Measurements from ENCODE around the gene MTHFD1L. TPM values are rescaled to one million over a fixed set of nuclear protein-coding genes. Genes with fewer than 3 reads are reported as not detected.

Gene MTHFD1L
- polyA plus RNA-seq, 2 of the 4 experiments (the other 2 are of a cell fraction): 27.2 to 63.2 TPM

DNA sequence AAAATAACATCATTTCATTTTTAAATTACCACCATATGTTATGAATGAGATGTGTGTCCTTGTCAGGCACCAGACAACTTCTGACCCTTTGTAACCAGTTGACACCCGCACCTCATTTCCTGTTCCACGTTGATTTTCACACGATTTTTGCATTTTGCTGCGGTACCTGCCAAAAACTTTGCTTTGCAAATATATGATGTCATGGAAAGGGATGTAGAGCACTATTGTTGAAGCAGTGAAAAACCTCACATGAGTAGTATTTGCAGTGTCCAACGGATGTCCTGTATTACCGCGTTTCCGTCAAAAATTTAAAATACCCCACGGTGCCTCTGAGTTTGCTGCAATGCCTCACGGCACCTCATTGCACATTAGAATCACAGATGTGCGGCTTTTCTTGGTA lies 115.6 kb downstream of the MTHFD1L start (continued):
- TF ChIP-seq BCL3 (IDR thresholded peaks at IDR 0.05): no peak
- TF ChIP-seq JUN (IDR thresholded peaks at IDR 0.05): no peak
- no peak for TF ChIP-seq NFE2L2 (conservative IDR thresholded peaks at IDR 0.05; ENCODE audit: low read length)

DNA sequence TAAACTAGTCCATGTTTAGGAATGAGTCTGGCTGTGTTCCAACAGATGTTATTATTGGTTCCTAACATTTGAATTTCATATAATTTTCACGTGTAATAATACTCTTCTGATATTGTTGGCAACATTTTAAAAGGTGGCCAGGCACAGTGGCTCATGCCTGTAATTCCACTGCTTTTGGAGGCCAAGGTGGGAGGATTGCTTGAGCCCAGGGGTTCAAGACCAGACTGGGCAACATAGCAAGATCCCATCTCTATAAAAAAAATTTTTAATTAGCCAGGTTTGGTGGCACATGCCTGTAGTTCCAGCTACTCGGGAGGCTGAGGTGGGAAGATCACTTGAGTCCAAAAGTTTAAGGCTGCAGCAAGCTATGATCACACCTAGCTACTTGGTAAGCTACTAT lies 116.2 kb downstream of the MTHFD1L start:
- peaks cover 2% of the 10 kb centered on the region for H3K4me1 ChIP-seq
- ChIA-PET CTCF (no interaction called here), POLR2A (no interaction called here)
- TF ChIP-seq JUN (IDR thresholded peaks at IDR 0.05) (no peak), BCL3 (IDR thresholded peaks at IDR 0.05) (no peak), TP53 (CRISPR knock-in tag; IDR thresholded peaks at IDR 0.05) (no peak), POLR2AphosphoS2 (conservative IDR thresholded peaks at IDR 0.05; ENCODE audit: low read length) (no peak), PHF8 (IDR thresholded peaks at IDR 0.05; ENCODE audit: borderline replicate concordance, low read depth) (no peak), EHMT2 (IDR thresholded peaks at IDR 0.05; ENCODE audit: low read depth) (no peak), RARB (CRISPR knock-in tag; IDR thresholded peaks at IDR 0.05) (no peak), MYC (IDR thresholded peaks at IDR 0.05; ENCODE audit: borderline replicate concordance, low read length) (no peak)
- TF ChIP-seq, protein P1, sequence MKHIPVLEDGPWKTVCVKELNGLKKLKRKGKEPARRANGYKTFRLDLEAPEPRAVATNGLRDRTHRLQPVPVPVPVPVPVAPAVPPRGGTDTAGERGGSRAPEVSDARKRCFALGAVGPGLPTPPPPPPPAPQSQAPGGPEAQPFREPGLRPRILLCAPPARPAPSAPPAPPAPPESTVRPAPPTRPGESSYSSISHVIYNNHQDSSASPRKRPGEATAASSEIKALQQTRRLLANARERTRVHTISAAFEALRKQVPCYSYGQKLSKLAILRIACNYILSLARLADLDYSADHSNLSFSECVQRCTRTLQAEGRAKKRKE (CRISPR knock-in tag; IDR thresholded peaks at IDR 0.05; ENCODE audit: low read depth): no peak
- no peak overlapping the region for H3K27ac ChIP-seq
- ATAC-seq (no peak), FAIRE-seq (no peak), DNase-seq (ENCODE audit: low read depth in 1 of 2, low spot score in 1 of 2) (no peak)
- H3K4me3 ChIP-seq: no peak overlapping the region
- 82% methylated on average over 2 of the region's 2 CpGs for WGBS (ENCODE audit: missing lambda C conversion rate)
- no peaks in the 10 kb centered on the region for H3K9me3 ChIP-seq
- no peak overlapping the region for H3K4me2 ChIP-seq

DNA sequence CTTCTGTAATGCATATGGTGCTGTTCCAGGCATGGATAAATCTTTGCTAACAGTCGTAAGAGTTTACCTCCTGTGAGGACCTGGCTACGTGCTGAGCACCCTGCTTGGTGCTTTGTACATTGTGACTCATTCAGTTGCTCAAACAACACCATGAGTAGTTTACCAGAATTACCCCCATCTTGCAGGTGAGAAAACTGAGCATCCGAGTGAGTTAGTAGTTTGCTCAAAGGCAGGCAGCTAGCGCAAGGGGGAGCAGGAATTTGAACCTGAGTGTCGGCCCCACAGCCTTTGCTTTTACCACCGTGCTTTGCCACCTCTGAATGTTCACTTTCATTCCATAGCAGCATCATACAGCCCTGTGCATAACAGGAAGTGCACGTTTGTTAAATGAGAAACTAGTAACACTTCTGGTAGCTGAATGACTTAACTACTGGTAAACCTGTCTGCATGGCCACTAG lies 121.9 kb downstream of the MTHFD1L start:
- peak in 1 of 2 experiments; percentile 39 for DNase-seq (ENCODE audit: low read depth in 1 of 2, low spot score in 1 of 2)

GRCh38 chr6:150987855-150988464 lies 122.5 kb downstream of the MTHFD1L start:
- TF ChIP-seq ZSCAN20 (CRISPR knock-in tag; IDR thresholded peaks at IDR 0.05): no peak
- no peak for TF ChIP-seq RFX5 (IDR thresholded peaks at IDR 0.05)
- no peak for TF ChIP-seq HEYL (CRISPR knock-in tag; IDR thresholded peaks at IDR 0.05)
- TF ChIP-seq BHLHE40 (IDR thresholded peaks at IDR 0.05; ENCODE audit: low read depth, low read length): no peak
- no peak for ATAC-seq
- peaks cover 23% of the 10 kb centered on the region for H3K4me1 ChIP-seq
- 65% methylated on average over 5 of the region's 5 CpGs for WGBS (ENCODE audit: missing lambda C conversion rate)
- no peak for DNase-seq (ENCODE audit: low read depth in 1 of 2, low spot score in 1 of 2)
- H3K4me2 ChIP-seq: no peak overlapping the region
- H3K27ac ChIP-seq: peak overlapping the region in 1 of 2 experiments; percentile 46; a peak in 3 of 6 replicates
- FAIRE-seq: no peak
- H3K9me3 ChIP-seq: no peaks in the 10 kb centered on the region
- ChIA-PET POLR2A (no interaction called here), CTCF (no interaction called here)
- H3K4me3 ChIP-seq: no peak overlapping the region

More for the DNA sequence above, 121.9 kb downstream of the MTHFD1L start:
- CTCF ChIA-PET: no interaction called here
- no peaks in the 10 kb centered on the region for H3K9me3 ChIP-seq
- peaks cover 19% of the 10 kb centered on the region for H3K4me1 ChIP-seq
- H3K4me3 ChIP-seq: no peak overlapping the region
- TF ChIP-seq FOSL2 (IDR thresholded peaks at IDR 0.05): no peak
- peak; percentile 53 for TF ChIP-seq FOSL2 (CRISPR knock-in tag; IDR thresholded peaks at IDR 0.05)
- peak; percentile 30; the same call in 1 of the 2 replicates for TF ChIP-seq KDM1A (IDR thresholded peaks at IDR 0.05; ENCODE audit: low read depth)
- no peak for TF ChIP-seq ZC3H11A (IDR thresholded peaks at IDR 0.05)
- 36% methylated on average over 7 of the region's 7 CpGs for WGBS (ENCODE audit: missing lambda C conversion rate)
- peak overlapping the region; percentile 47 for H3K4me2 ChIP-seq
- FAIRE-seq (no peak), ATAC-seq (peak; percentile 54 to 61; a peak in 4 of 6 replicates)
- peak overlapping the region in 1 of 2 experiments; percentile 46; a peak in 4 of 6 replicates for H3K27ac ChIP-seq
- POLR2A ChIA-PET: no interaction called here
